SK-N-DZ (cell line): ENCODE results near the gene TBKBP1.

Experiments
- DNase-seq: peaks from one replicate; pipeline ENCODE4 v3.0.0-alpha.2; 2015; ENCODE audit warnings: low spot score
- small RNA-seq, 2 experiments: library from RNA; depleted of rRNA; stranded (forward); fragments of <200 nt; gene quantifications; one replicate each; pipeline ENCODE3, GENCODE V24; 2014

Gene TBKBP1

GRCh38 chr17:47760409-47761140, 66.6 kb downstream of the TBKBP1 start:
- DNase-seq, result no peak

Small RNA genes within 50 kb of the gene (small RNA-seq; reads per million reads assigned to genes)
- gene AC015674.1, result 0 reads per million in 2 experiments
